ENCODE measurements around the gene FARP1.
"Not testable (repeated sequence)": the region's sequence is repeated elsewhere in the genome, so short reads cannot be mapped to it uniquely, and the experiment has no call there.

The FARP1 gene

DNA sequence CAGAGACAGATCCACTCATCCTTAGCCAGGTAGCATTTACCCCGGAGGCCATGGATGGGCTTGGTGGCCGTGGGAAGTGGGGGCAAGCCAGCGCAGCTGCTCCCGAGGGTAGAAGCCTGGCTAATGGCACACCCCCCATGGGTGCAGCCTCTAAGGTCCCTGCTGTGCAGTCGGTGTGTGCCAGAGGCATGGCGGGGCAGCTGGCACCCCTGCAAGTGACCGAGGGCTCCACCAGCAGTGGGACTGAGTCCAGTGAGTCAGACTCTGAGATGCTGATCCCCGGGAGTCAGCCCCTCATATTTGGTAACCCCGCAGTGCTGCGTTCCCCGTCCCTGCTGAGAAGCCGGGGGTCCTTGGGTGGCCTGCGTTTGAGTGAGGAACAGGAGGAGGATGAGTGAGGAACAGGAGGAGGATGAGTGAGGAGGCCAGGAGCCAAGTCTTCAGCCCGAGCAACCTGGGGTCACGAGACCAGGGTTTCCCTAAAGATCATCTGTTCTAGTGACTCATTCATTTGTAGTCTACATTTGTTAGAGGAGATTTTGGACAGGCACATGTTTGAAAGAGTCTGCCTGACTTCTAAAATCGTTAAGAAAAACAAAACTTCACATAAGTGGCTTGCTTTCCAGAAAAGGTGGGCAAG, 253.3 kb downstream of the FARP1 start:
- DNase-seq (ENCODE audit: low read depth in 2 of 2) = no peak

- no peak for DNase-seq (ENCODE audit: low read depth in 2 of 2)
These were observed 254.3 kb downstream of the FARP1 start for GRCh38 chr13:98397221-98397620.

DNA sequence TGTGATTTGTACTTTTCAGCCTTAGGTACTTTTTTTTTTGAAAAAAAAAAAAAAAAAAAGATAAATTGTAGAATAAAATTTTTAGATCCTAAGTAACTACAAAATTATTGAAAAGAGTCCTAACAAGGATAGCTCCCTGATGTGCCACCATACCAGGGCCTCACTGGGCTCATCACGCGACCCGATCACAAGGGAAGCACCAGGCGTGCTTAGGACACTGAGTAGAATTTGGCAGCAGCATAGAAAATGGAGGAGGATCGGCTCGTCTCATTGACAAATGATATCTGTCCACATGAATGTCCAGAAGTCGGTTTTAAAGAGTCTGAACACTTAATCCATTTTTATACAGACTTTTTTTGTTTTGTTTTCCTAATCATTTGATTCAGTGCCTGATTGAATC, 255.0 kb downstream of the FARP1 start:
- no peak for DNase-seq (ENCODE audit: low read depth in 2 of 2)

- no peak for DNase-seq (ENCODE audit: low read depth in 2 of 2)
These were observed 255.7 kb downstream of the FARP1 start for GRCh38 chr13:98398581-98398980.

DNA sequence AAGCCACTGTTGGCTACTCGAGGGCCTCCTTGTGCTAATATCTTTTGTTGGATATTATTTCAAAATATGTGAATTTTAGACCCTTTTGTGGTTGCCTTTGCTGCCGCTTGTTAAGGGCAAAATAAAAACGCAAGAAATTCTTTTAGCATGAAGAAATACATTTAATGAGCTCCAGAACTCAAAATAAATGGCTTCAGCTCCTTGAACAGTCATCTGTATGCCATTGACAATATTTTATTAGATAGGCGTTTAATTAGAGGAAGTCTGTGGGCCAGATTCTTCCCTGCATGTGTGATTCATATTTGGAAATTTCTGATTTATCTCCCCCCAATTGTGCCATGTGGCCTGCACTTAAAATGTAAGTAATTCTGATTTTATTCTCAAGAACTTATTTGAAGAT, 256.9 kb downstream of the FARP1 start:
- no peak for DNase-seq (ENCODE audit: low read depth in 2 of 2)

DNA sequence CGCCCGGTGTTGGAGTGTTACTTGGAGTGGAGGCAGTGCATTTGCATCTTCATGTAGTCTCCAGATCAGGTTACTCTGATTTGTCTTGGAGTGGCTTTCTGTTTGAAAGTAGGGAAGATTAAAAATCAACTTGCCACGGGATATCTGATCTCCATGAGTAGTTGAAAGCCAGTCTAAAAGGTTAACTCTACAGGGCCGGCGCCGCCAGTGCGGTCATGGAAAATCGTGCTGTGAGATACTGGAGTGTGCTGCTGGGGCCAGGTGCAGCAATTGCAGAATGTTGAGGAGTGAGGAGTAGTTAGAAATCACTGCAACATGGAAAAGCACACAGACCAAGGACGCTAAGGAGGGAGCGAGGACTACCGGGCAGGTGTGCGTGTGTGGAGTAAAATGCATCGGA, 259.0 kb downstream of the FARP1 start:
- no peak for DNase-seq (ENCODE audit: low read depth in 2 of 2)

DNA sequence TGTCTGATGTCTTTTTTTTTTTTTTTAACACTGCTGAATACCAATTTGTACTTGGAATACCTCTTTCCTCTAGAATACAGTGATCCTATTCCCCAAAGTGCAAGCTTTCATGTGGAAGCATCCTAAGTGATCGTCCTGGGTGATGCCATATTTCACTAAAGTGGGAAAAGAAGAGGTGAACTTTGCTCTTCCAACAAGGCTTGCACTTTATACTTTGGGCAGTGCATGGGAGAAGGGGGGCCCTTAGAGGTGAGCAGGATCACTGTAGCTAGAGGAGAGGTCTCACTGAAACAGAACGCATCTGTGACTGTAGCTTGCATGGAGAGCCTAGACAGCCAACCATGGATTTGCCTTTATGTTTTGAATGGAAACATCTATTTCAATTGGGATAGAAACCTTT, 260.2 kb downstream of the FARP1 start:
- no peak for DNase-seq (ENCODE audit: low read depth in 2 of 2)

DNA sequence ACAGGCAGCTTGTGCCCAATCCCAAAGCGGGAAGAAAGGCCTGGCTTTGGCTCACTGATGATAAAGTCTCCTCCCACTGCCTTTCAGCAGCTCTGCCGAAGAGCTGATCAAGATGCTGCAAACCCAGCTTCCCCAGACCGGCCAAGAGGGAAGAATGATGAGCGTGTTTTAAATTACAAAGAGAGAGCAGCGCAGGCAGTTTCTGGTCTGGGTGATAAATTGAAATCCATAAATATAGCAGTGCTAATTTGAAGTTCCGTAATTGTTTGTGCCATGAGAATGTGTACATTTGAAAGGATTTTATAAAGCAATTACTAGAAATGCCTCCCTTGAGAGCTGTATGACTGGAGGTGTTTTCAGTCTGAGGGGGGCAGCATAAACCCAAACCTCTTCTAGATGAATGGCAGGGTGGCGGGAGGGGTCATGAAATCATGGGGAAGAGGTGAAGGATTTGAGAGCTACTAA, 262.2 kb downstream of the FARP1 start:
- no peak for DNase-seq (ENCODE audit: low read depth in 2 of 2)

DNA sequence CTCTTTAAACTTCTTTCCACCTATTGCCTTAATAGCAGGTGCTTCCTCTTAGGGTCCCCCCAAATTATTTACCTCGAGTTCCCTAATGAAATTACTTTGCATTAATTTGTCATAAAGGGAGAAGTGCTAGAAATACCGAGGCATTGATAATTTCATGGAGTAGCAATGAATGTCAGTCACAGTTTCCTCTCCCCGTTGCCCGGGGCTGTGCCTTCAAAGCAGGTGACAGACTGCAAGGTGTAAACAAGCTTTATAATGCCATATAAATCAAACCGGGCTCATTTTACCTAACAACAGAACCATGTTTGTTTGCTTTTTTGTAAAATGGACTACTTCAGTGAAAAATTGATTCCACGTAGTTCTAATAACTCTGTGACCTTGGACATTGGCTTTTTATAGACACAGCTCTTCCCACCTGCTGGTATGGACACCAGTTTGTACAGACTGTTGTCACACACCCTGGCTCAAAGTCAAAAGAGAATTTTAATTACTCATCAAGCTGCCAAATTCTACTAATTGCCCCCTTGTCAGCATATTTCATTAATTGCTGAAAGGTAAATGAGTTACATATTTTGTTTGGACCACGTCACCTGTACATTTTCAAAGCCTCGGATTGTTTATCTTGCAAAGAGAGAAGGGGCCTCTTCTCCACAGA, 262.9 kb downstream of the FARP1 start:
- DNase-seq (ENCODE audit: low read depth in 2 of 2) = no peak

GRCh38 chr13:98406427-98406826, 263.5 kb downstream of the FARP1 start:
- no peak for DNase-seq (ENCODE audit: low read depth in 2 of 2)

DNA sequence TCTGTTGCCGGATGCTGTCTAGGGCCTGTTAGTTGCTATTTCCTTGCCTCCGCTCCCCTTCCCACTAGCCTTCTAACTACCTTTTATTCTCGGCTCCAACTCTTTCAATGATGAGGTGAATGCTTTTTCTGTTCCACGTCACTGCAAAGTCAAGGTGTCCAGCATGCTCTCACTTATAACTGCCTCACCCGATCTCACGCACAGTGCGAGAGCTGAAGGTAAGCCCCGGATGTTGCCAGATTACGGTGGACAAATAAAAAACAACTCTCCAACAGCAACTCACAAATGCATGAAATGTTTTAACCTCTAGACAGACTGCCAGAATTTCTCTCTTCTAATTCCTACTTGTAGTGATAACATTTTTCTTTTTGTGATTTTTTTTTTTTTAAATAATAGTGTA, 264.1 kb downstream of the FARP1 start:
- DNase-seq (ENCODE audit: low read depth in 2 of 2) = no peak

DNA sequence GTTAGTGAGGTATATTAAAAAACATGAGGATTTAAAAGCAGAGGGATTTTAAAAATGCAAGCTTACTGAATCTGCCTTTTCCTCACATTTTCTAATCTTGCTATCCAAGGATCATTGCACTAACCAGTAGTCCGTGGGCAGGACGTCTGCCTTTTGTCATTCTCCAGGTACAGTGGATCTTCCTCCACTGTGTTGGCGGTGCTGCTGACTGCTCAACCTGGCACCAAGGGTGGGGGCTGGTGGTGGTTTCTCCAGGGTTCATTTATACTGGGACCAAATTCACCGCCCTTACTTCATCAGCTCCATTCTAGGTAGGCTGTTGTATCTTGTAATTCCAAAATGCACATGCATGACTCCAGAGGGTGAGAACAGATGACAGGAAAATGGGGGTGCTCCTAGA, 264.7 kb downstream of the FARP1 start:
- DNase-seq (ENCODE audit: low read depth in 2 of 2) = no peak

DNA sequence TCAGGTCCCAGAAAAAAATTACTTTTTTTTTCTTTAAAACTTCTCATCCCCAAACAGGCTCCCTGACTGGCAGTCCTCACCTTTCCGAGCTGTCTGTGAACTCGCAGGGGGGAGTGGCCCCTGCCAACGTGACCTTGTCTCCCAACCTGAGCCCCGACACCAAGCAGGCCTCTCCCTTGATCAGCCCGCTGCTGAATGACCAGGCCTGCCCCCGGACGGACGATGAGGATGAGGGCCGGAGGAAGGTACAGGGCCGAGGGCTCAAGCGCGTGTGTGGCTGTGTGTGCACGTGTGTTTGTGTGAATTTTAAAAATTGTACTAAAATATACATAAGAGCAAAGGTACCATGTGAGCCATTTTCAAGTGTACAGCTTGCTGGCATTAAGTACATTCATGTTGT, 266.4 kb downstream of the FARP1 start:
- no peak for DNase-seq (ENCODE audit: low read depth in 2 of 2)

- no peak for DNase-seq (ENCODE audit: low read depth in 2 of 2)
These were observed 267.7 kb downstream of the FARP1 start for GRCh38 chr13:98410612-98411011.

- no peak for DNase-seq (ENCODE audit: low read depth in 2 of 2)
These were observed 268.1 kb downstream of the FARP1 start for GRCh38 chr13:98411013-98411412.

DNA sequence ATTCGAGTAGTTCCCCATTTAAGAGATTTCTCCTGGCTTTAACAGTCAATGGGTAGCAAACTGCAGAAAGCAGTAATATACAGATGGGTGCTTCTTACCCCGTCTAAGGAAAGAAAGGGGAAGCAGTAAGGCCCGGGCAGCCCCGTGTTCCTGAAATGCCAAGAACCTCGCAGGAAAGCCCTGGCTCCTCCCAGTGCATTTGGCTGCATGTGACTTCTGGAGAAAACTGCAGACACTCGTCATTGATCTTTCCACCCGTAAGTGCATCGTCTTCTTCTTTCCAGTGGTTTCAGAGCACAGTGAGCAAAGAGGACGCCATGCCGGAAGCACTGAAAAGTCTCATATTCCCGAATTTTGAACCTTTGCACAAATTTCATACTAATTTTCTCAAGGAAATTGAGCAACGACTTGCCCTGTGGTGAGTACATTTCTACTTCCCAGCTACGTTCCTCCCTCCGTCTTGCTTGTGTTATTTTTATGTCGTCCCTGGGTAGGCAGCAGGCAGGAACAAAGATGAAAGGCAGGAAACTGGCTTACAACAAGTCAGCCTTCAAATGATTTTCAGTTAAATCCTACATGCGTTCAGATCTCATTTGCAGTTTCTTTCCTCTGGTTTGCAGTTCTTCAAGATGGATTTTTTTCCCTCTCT, 268.8 kb downstream of the FARP1 start:
- no peak for DNase-seq (ENCODE audit: low read depth in 2 of 2)

DNA sequence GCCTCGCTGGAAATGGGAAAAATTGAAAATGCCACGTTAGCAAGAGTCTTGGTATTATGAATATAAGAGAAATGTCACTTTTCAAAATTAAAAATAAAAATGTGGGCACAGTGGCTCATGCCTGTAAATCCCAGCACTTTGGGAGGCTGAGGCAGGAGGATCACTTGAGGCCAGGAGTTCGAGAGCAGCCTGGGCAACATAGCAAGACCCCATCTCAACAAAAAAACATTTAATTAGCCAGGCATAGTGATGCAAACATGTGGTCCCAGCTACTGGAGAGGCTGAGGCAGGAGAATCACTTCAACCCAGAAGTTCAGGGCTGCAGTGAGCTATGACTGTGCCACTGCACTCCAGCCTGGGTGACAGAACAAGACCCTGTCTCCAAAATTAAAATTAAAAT, 270.4 kb downstream of the FARP1 start:
- not testable (repeated sequence) for DNase-seq (ENCODE audit: low read depth in 2 of 2)

GRCh38 chr13:98413796-98414195, 270.9 kb downstream of the FARP1 start:
- no peak for DNase-seq (ENCODE audit: low read depth in 2 of 2)

DNA sequence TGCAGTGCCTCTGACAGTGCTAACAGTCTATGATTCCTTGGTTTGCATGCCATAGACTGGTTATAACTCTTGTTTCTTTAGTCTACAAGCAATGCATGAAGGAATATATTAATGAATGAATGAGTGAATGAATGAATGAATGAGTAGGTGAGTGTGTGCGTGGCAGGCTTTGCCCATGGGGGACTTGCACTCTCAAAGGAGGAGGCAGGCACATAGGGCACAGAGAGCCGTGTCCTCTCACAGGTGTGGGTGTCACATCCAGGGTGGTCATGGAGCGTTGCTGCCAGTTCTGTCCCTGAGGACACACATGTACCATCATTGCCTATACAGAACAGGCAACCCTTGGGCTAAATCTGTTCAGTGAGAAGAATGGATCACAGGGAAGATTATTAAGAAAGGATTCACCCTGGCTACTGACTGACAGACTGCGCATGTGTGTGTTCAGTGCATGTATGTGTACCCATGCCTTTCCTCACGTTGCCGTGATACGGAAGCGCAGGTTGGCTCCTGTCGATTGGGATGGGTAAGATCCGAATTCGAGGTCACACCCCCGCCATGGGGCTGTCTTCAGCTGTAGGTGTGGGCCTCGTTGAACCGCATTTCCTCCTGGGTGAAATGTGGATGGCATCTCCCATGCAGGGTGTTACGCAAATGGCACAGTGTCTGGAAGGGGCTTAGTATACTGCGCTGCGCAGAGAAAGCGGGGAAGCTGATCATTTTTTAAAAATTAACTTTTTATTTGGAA, 272.6 kb downstream of the FARP1 start:
- no peak for DNase-seq (ENCODE audit: low read depth in 2 of 2)

DNA sequence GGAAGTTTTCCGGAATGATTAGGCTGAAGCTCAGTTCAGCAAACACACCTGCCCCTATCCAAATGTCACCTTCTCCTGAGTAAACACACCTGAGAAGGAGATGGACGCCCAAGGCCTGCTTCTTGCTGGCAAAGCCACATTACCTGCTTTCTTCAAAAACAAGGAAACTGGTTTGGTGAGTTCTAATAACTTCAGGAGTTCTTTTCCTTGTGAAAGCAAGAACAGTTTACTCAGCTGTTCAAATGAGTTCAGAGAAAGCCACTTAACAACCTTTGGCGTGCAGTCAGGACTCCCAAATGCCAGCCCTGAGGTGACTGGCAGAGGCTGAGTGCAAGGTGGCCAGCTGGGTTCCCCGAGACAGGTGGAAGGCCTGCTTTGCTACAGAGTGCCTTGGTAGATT, 273.5 kb downstream of the FARP1 start:
- no peak for DNase-seq (ENCODE audit: low read depth in 2 of 2)

GRCh38 chr13:98419786-98420553, 277.1 kb downstream of the FARP1 start:
- DNase-seq (ENCODE audit: low read depth in 2 of 2) = no peak

All from stimulated activated CD4-positive, alpha-beta T cell treated with anti-CD3 and anti-CD28 coated beads, Interleukin-4, amount 100 ng/mL, for 48 hours (primary cell).